Liver (tissue), 3 donors: ENCODE measurements around the gene RASSF7.

Experiments
- ATF3 ChIP-seq: IDR thresholded peaks from 2 replicates; pipeline ENCODE4 v1.6.1; 2016; ENCODE audit warnings: antibody characterized with exemption
- EGR1 ChIP-seq, 2 donors: IDR thresholded peaks; 2 replicates each; pipeline ENCODE4 v1.6.1; 2016 to 2018; ENCODE audit warnings: antibody characterized with exemption in 2 of 2, low read depth in 2 of 2
- GABPA ChIP-seq, 2 donors: IDR thresholded peaks in 1 of 2; conservative IDR thresholded peaks in 1 of 2; 2 replicates each; pipeline ENCODE4 v1.6.1; 2016; ENCODE audit warnings: antibody characterized with exemption in 2 of 2, mild to moderate bottlenecking in 1 of 2, moderate library complexity in 1 of 2
- JUND ChIP-seq, 2 donors: IDR thresholded peaks; 2 replicates each; pipeline ENCODE4 v1.6.1; 2016; ENCODE audit warnings: antibody characterized with exemption in 2 of 2
- NR2F2 ChIP-seq: IDR thresholded peaks from 2 replicates; pipeline ENCODE4 v1.6.1; 2016; ENCODE audit warnings: antibody characterized with exemption
- RAD21 ChIP-seq, 2 donors: IDR thresholded peaks; 2 replicates each; pipeline ENCODE4 v1.6.1; 2016; ENCODE audit warnings: antibody characterized with exemption in 2 of 2, mild to moderate bottlenecking in 2 of 2
- RXRA ChIP-seq, 2 donors: IDR thresholded peaks; 2 replicates each; pipeline ENCODE4 v1.6.1; 2017 to 2018; ENCODE audit warnings: antibody characterized with exemption in 2 of 2, mild to moderate bottlenecking in 1 of 2
- SP1 ChIP-seq: IDR thresholded peaks from 2 replicates; pipeline ENCODE4 v1.6.1; 2018; ENCODE audit warnings: antibody characterized with exemption, mild to moderate bottlenecking
- TAF1 ChIP-seq: conservative IDR thresholded peaks from 2 replicates; pipeline ENCODE4 v1.6.1; 2016; ENCODE audit warnings: antibody characterized with exemption, mild to moderate bottlenecking
- YY1 ChIP-seq: IDR thresholded peaks from 2 replicates; pipeline ENCODE4 v1.6.1; 2016; ENCODE audit warnings: antibody characterized with exemption, mild to moderate bottlenecking
- ZBTB33 ChIP-seq: IDR thresholded peaks from 2 replicates; pipeline ENCODE4 v1.6.1; 2016; ENCODE audit warnings: antibody characterized with exemption
- TF ChIP-seq, protein P1 (sequence below): IDR thresholded peaks from 2 replicates; pipeline ENCODE4 v1.6.1; 2016; ENCODE audit warnings: antibody characterized with exemption, mild to moderate bottlenecking
- TF ChIP-seq, protein P2 (sequence below): fragments of 150-350 bp; IDR thresholded peaks from 2 replicates; pipeline ENCODE4 v1.5.1; 2017; ENCODE audit warnings: improper control_type of control experiment, low read depth, low read length; ENCODE audit not compliant: missing input control
- TF ChIP-seq, protein P3 (sequence below): IDR thresholded peaks from 2 replicates; pipeline ENCODE4 v1.6.1; 2016; ENCODE audit warnings: antibody characterized with exemption
- donor health status: healthy.
- donor health status: healthy.

DNA sequence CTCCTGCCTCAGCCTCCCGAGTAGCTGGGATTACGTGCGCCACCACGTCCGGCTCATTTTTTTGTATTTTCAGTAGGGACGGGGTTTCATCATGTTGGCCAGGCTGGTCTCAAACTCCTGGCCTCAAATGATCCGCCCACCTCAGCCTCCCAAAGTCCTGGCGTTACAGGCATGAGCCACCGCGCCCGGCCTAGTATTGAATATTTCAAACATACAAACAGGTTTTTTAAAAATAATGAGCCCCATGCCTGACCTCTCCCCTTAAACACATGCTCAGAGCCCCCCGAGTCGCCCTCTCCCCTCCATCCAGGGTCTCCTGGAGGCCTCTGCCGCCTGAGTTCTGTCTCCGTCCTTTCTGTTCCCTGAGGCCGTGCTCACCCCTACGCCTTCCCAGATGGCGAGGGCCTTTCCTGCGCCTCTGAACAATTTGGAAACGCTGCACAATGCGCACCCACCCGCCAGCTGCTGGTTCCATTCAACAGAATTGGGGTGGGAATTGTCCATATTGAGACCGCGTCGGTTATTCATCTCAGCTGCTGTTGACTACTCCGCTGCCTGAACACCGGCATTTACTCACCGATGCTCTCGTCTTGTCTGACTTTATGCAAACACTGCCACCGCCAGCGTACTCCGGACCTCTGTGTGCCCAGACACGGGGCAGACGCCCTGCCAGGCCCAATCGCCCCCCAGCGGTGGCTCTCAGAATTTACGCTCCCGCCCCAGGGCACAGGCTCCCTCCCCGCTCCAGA lies 40.2 kb upstream of the RASSF7 start:
- no peak for TF ChIP-seq ZBTB33
- TF ChIP-seq, protein P1, sequence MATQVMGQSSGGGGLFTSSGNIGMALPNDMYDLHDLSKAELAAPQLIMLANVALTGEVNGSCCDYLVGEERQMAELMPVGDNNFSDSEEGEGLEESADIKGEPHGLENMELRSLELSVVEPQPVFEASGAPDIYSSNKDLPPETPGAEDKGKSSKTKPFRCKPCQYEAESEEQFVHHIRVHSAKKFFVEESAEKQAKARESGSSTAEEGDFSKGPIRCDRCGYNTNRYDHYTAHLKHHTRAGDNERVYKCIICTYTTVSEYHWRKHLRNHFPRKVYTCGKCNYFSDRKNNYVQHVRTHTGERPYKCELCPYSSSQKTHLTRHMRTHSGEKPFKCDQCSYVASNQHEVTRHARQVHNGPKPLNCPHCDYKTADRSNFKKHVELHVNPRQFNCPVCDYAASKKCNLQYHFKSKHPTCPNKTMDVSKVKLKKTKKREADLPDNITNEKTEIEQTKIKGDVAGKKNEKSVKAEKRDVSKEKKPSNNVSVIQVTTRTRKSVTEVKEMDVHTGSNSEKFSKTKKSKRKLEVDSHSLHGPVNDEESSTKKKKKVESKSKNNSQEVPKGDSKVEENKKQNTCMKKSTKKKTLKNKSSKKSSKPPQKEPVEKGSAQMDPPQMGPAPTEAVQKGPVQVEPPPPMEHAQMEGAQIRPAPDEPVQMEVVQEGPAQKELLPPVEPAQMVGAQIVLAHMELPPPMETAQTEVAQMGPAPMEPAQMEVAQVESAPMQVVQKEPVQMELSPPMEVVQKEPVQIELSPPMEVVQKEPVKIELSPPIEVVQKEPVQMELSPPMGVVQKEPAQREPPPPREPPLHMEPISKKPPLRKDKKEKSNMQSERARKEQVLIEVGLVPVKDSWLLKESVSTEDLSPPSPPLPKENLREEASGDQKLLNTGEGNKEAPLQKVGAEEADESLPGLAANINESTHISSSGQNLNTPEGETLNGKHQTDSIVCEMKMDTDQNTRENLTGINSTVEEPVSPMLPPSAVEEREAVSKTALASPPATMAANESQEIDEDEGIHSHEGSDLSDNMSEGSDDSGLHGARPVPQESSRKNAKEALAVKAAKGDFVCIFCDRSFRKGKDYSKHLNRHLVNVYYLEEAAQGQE: no peak
- TF ChIP-seq, protein P2, sequence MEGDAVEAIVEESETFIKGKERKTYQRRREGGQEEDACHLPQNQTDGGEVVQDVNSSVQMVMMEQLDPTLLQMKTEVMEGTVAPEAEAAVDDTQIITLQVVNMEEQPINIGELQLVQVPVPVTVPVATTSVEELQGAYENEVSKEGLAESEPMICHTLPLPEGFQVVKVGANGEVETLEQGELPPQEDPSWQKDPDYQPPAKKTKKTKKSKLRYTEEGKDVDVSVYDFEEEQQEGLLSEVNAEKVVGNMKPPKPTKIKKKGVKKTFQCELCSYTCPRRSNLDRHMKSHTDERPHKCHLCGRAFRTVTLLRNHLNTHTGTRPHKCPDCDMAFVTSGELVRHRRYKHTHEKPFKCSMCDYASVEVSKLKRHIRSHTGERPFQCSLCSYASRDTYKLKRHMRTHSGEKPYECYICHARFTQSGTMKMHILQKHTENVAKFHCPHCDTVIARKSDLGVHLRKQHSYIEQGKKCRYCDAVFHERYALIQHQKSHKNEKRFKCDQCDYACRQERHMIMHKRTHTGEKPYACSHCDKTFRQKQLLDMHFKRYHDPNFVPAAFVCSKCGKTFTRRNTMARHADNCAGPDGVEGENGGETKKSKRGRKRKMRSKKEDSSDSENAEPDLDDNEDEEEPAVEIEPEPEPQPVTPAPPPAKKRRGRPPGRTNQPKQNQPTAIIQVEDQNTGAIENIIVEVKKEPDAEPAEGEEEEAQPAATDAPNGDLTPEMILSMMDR: no peak
- no peak for TF ChIP-seq RAD21 (IDR thresholded peaks at IDR 0.05)
- no peak for TF ChIP-seq YY1
- no peak for TF ChIP-seq JUND (IDR thresholded peaks at IDR 0.05)
- no peak for TF ChIP-seq SP1
- TF ChIP-seq EGR1 (IDR thresholded peaks at IDR 0.05; ENCODE audit: low read depth in 2 of 2): no peak
- no peak for TF ChIP-seq NR2F2
- no peak for TF ChIP-seq TAF1
- TF ChIP-seq, protein P3, sequence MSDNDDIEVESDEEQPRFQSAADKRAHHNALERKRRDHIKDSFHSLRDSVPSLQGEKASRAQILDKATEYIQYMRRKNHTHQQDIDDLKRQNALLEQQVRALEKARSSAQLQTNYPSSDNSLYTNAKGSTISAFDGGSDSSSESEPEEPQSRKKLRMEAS: no peak
- no peak for TF ChIP-seq GABPA (IDR thresholded peaks at IDR 0.05 in 1 of 2, conservative IDR thresholded peaks at IDR 0.05 in 1 of 2)
- TF ChIP-seq ATF3: no peak
- TF ChIP-seq RXRA (IDR thresholded peaks at IDR 0.05): no peak
